ENCODE data around the gene CLK1. TPM values are rescaled to one million over a fixed set of nuclear protein-coding genes. Genes with fewer than 3 reads are reported as not detected.

Gene CLK1
- 100 and 106 TPM in 2 replicates for total RNA-seq (ENCODE audit: low replicate concordance)
- long read RNA-seq, transcript CLK1-204 (12 exons, 1,682 nt): major isoform, 146 of 329 reads
- long read RNA-seq, transcript CLK1-201 (13 exons, 1,888 nt): minor isoform, 142 of 329 reads
- long read RNA-seq, partial matches to known transcripts: 4 of 329 reads
- long read RNA-seq, other reads (novel, unspliced or antisense): 31 of 329 reads

GRCh38 chr2:200864176-200865034 is at the start of gene CLK1:
Gene CLK1 (minus strand): TSS chr2:200864658. CDS start chr2:200861862, 2,796 bp downstream.
- Mint-ChIP-seq H3K9me3 (no peaks in the 10 kb centered on the region), H3K36me3 (peaks cover 26% of the 10 kb centered on the region), H3K27me3 (no peaks in the 10 kb centered on the region), H3K4me1 (ENCODE audit: unreplicated experiment) (peaks cover 29% of the 10 kb centered on the region), H3K27ac (peak within 1 kb of the TSS; percentile 100), H3K4me3 (peak within 1 kb of the TSS; percentile 93)
- TF ChIP-seq, protein P1, sequence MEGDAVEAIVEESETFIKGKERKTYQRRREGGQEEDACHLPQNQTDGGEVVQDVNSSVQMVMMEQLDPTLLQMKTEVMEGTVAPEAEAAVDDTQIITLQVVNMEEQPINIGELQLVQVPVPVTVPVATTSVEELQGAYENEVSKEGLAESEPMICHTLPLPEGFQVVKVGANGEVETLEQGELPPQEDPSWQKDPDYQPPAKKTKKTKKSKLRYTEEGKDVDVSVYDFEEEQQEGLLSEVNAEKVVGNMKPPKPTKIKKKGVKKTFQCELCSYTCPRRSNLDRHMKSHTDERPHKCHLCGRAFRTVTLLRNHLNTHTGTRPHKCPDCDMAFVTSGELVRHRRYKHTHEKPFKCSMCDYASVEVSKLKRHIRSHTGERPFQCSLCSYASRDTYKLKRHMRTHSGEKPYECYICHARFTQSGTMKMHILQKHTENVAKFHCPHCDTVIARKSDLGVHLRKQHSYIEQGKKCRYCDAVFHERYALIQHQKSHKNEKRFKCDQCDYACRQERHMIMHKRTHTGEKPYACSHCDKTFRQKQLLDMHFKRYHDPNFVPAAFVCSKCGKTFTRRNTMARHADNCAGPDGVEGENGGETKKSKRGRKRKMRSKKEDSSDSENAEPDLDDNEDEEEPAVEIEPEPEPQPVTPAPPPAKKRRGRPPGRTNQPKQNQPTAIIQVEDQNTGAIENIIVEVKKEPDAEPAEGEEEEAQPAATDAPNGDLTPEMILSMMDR (conservative IDR thresholded peaks at IDR 0.05): no peak
- peak; percentile 93 for DNase-seq (ENCODE audit: extremely low spot score, unreplicated experiment)

GRCh38 chr2:200913654-200914053 is 49.2 kb upstream of the CLK1 start:
- no peak overlapping the region for H3K4me3 Mint-ChIP-seq
- DNase-seq (ENCODE audit: extremely low spot score, unreplicated experiment): no peak
- peaks cover 23% of the 10 kb centered on the region for H3K36me3 Mint-ChIP-seq
- H3K27ac Mint-ChIP-seq: no peak overlapping the region
- H3K27me3 Mint-ChIP-seq: no peaks in the 10 kb centered on the region
- no peaks in the 10 kb centered on the region for H3K4me1 Mint-ChIP-seq (ENCODE audit: unreplicated experiment)
- H3K9me3 Mint-ChIP-seq: no peaks in the 10 kb centered on the region
- TF ChIP-seq, protein P1 (conservative IDR thresholded peaks at IDR 0.05): no peak

DNA sequence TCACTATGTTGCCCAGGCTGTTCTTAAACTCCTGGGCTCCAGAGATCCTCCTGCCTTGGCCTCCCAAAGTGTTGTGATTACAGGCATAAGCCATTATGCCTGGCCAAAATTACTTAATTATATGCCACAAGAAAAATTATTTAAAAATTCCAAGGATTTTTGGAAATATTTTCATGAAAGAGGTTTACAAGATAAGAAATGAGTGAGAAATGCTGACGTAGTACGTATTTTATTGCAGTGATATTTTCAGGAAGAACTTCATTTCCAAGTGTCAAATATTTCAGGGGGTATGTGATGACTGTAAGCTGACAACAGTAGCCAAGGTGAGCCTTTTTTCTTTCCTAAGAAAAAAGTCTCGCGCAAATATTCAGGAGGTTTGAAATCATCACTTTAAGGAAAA is 45.5 kb upstream of the CLK1 start:
- no peak for DNase-seq (ENCODE audit: extremely low spot score, unreplicated experiment)
- H3K27me3 Mint-ChIP-seq: no peaks in the 10 kb centered on the region
- no peaks in the 10 kb centered on the region for H3K9me3 Mint-ChIP-seq
- peaks cover 20% of the 10 kb centered on the region for H3K36me3 Mint-ChIP-seq
- TF ChIP-seq, protein P1 (conservative IDR thresholded peaks at IDR 0.05): no peak
- H3K4me3 Mint-ChIP-seq: no peak overlapping the region
- no peaks in the 10 kb centered on the region for H3K4me1 Mint-ChIP-seq (ENCODE audit: unreplicated experiment)
- H3K27ac Mint-ChIP-seq: no peak overlapping the region

- Mint-ChIP-seq H3K4me3 (no peak overlapping the region), H3K4me1 (ENCODE audit: unreplicated experiment) (peaks cover 4% of the 10 kb centered on the region), H3K27ac (no peak overlapping the region), H3K9me3 (no peaks in the 10 kb centered on the region), H3K27me3 (no peaks in the 10 kb centered on the region), H3K36me3 (peaks cover 10% of the 10 kb centered on the region)
- DNase-seq (ENCODE audit: extremely low spot score, unreplicated experiment): no peak
- TF ChIP-seq, protein P1 (conservative IDR thresholded peaks at IDR 0.05): peak; percentile 76
Observed at GRCh38 chr2:200905618-200906296, 41.3 kb upstream of the CLK1 start.

GRCh38 chr2:200901459-200902072 is 37.1 kb upstream of the CLK1 start:
- H3K4me3 Mint-ChIP-seq: no peak overlapping the region
- peaks cover 4% of the 10 kb centered on the region for H3K4me1 Mint-ChIP-seq (ENCODE audit: unreplicated experiment)
- H3K9me3 Mint-ChIP-seq: no peaks in the 10 kb centered on the region
- no peaks in the 10 kb centered on the region for H3K27me3 Mint-ChIP-seq
- DNase-seq (ENCODE audit: extremely low spot score, unreplicated experiment): no peak
- H3K36me3 Mint-ChIP-seq: peaks cover 8% of the 10 kb centered on the region
- no peak overlapping the region for H3K27ac Mint-ChIP-seq
- TF ChIP-seq, protein P1 (conservative IDR thresholded peaks at IDR 0.05): peak; percentile 88
